ENCODE measurements around the gene CEP63. TPM values are rescaled to one million over a fixed set of nuclear protein-coding genes. Genes with fewer than 3 reads are reported as not detected.

CEP63 gene
- total and polyA plus RNA-seq, 9 of the 15 experiments (the other 6 are each of a cell fraction or from before 2014, with no cell fraction given): 5.1 to 17.8 (median 10.6) TPM

- peak in 1 of 2 experiments; percentile 21; a peak in 1 of 4 replicates for TF ChIP-seq HDAC1 (IDR thresholded peaks at IDR 0.05)
- TF ChIP-seq SMAD2 (IDR thresholded peaks at IDR 0.05; ENCODE audit: low read depth, low read length): no peak
- 0 out of 4 replicates have a peak, but pooled peaks of 1 of the 2 experiments have one; percentile 44 for TF ChIP-seq SIN3A (IDR thresholded peaks at IDR 0.05; ENCODE audit: borderline replicate concordance in 2 of 2, control insufficient read depth in 1 of 2, low read depth in 2 of 2, low read length in 2 of 2)
- peak in 1 of 2 experiments; percentile 83; a peak in 1 of 4 replicates for TF ChIP-seq BCLAF1 (IDR thresholded peaks at IDR 0.05; ENCODE audit: borderline replicate concordance in 1 of 2, control insufficient read depth in 1 of 2, low read depth in 2 of 2, low read length in 1 of 2)
- peak; percentile 47 for TF ChIP-seq C11orf30 (IDR thresholded peaks at IDR 0.05; ENCODE audit: low read depth)
- peak; percentile 52 for TF ChIP-seq PCBP1 (IDR thresholded peaks at IDR 0.05; ENCODE audit: low read depth, low read length, poor library complexity, severe bottlenecking)
- peak; percentile 9; the same call in 1 of the 2 replicates for TF ChIP-seq ZNF592 (IDR thresholded peaks at IDR 0.05)
- peak; percentile 80; the same call in 1 of the 2 replicates for TF ChIP-seq MBD2 (IDR thresholded peaks at IDR 0.05; ENCODE audit: borderline replicate concordance, low read depth)
- TF ChIP-seq FOXA3 (CRISPR knock-in tag; conservative IDR thresholded peaks at IDR 0.05 in 1 of 2, IDR thresholded peaks at IDR 0.05 in 1 of 2): peak in 1 of 2 experiments; percentile 52; a peak in 1 of 4 replicates
- peak; percentile 91 for TF ChIP-seq POLR2G (IDR thresholded peaks at IDR 0.05; ENCODE audit: low read depth, low read length)
- peak; percentile 55 for TF ChIP-seq CBFA2T2 (conservative IDR thresholded peaks at IDR 0.05)
- TF ChIP-seq SMARCA4 (IDR thresholded peaks at IDR 0.05): no peak
- peak; percentile 84 for TF ChIP-seq TCF7L2 (IDR thresholded peaks at IDR 0.05; ENCODE audit: low read depth, low read length)
- no peak for TF ChIP-seq ZNF217 (CRISPR knock-in tag; IDR thresholded peaks at IDR 0.05)
- TF ChIP-seq ZNF449 (CRISPR knock-in tag; IDR thresholded peaks at IDR 0.05): no peak
- no peak for TF ChIP-seq DLX4 (CRISPR knock-in tag; IDR thresholded peaks at IDR 0.05)
These were observed at the start of gene CEP63, which contains the start of gene ANAPC13 (continued) for GRCh38 chr3:134485718-134486576.
